K562 (cell line): ENCODE results near the gene HAP1. TPM values are rescaled to one million over a fixed set of nuclear protein-coding genes. Genes with fewer than 3 reads are reported as not detected.

ENCODE experiments used
- BRCA1 ChIP-seq, 2 experiments: fragments of 450-650 bp in 1 of 2; sonication (generic) in 1 of 2; formaldehyde crosslinking in 1 of 2; IDR thresholded peaks; 2 replicates each; pipeline versions ENCODE4 v1.5.0 to v1.6.1; 2017 to 2020; ENCODE audit warnings: mild to moderate bottlenecking in 1 of 2, missing genetic modification reagents in 1 of 2
- BRD9 ChIP-seq: fragments of 450-650 bp; IDR thresholded peaks from 2 replicates; pipeline ENCODE4 v1.6.1; 2018; ENCODE audit warnings: low read depth; ENCODE audit not compliant: partially characterized antibody
- BRF1 ChIP-seq: IDR thresholded peaks from 3 replicates; pipeline ENCODE4 v1.6.1; 2011; ENCODE audit warnings: borderline replicate concordance, mild to moderate bottlenecking; ENCODE audit not compliant: insufficient read length; ENCODE audit errors: extremely low read depth
- EGR1 ChIP-seq: fragments of 450-650 bp; conservative IDR thresholded peaks from 2 replicates; pipeline ENCODE4 v1.6.1; 2017; ENCODE audit warnings: mild to moderate bottlenecking
- FOS ChIP-seq: IDR thresholded peaks from 3 replicates; pipeline ENCODE4 v1.6.1; 2011; ENCODE audit not compliant: insufficient read length; ENCODE audit errors: extremely low read depth
- MCM2 ChIP-seq: fragments of 450-650 bp; IDR thresholded peaks from 2 replicates; pipeline ENCODE4 v1.6.1; 2017; ENCODE audit warnings: low read depth, mild to moderate bottlenecking
- MTA3 ChIP-seq: fragments of 450-650 bp; formaldehyde crosslinking; IDR thresholded peaks from 2 replicates; pipeline ENCODE4 v1.6.1; 2017; ENCODE audit warnings: mild to moderate bottlenecking, borderline replicate concordance
- RFX1 ChIP-seq: fragments of 450-650 bp; IDR thresholded peaks from 2 replicates; pipeline ENCODE4 v1.6.1; 2016; ENCODE audit warnings: mild to moderate bottlenecking, moderate library complexity
- RUNX1 ChIP-seq: sonication (generic); IDR thresholded peaks from 2 replicates; pipeline ENCODE4 v1.6.1; 2016; ENCODE audit warnings: antibody characterized with exemption, low read depth
- XRCC3 ChIP-seq: fragments of 450-650 bp; IDR thresholded peaks from 2 replicates; pipeline ENCODE4 v1.6.1; 2017; ENCODE audit warnings: mild to moderate bottlenecking, moderate library complexity
- YBX1 ChIP-seq: fragments of 450-650 bp; IDR thresholded peaks from 2 replicates; pipeline ENCODE4 v1.7.1; 2016; ENCODE audit warnings: mild to moderate bottlenecking
- ZNF133 ChIP-seq: fragments of 250-450 bp; sonication (Bioruptor Pico); IDR thresholded peaks from 2 replicates; pipeline ENCODE4 v1.4.0; 2020; ENCODE audit warnings: mild to moderate bottlenecking
- ZNF143 ChIP-seq: sonication (generic); formaldehyde crosslinking; IDR thresholded peaks from 2 replicates; pipeline ENCODE4 v1.9.0; 2022; ENCODE audit warnings: mild to moderate bottlenecking, missing genetic modification reagents
- ZNF217 ChIP-seq: sonication (generic); formaldehyde crosslinking; IDR thresholded peaks from 2 replicates; pipeline ENCODE4 v1.8.0; 2022; ENCODE audit warnings: mild to moderate bottlenecking, missing genetic modification reagents
- ZNF644 ChIP-seq: fragments of 200-800 bp; sonication (Bioruptor generic); IDR thresholded peaks from 2 replicates; pipeline ENCODE4 v1.6.1; 2016; ENCODE audit warnings: low read depth, missing genetic modification characterization, missing compliant biosample characterization
- polyA plus RNA-seq, 8 experiments: library from polyadenylated mRNA; depleted of rRNA in 4 of 8; stranded (reverse) in 5 of 8; unstranded in 3 of 8; fragments of >200 nt; fragmentation: Nextera tagmentation in 2 of 8; fragmentation: Illumina TruSeq in 1 of 8; extraction: Ambion mirVana in 2 of 8; extraction: Trizol in 1 of 8; gene quantifications; 2 replicates each; pipeline versions ENCODE4 v1.2.1 to v1.2.3, GENCODE V29; 2011 to 2014; ENCODE audit warnings: inconsistent platforms in 1 of 8, missing spikeins in 1 of 8
- total RNA-seq, 7 experiments: library from RNA; depleted of rRNA in 6 of 7; stranded (reverse); fragments of >200 nt in 6 of 7; fragmentation: Illumina TruSeq in 2 of 7; extraction: Trizol in 2 of 7; gene quantifications; 2 replicates each; pipeline versions ENCODE4 v1.2.1 to v1.2.3, GENCODE V29; 2011 to 2021; ENCODE audit warnings: low replicate concordance in 1 of 7
- TF ChIP-seq, protein P1 (sequence below): fragments of 150-350 bp; IDR thresholded peaks from 2 replicates; pipeline ENCODE4 v1.6.1; 2014; ENCODE audit warnings: low read depth, mild to moderate bottlenecking, low read length, borderline replicate concordance
- TF ChIP-seq, protein P2 (sequence below): fragments of 450-650 bp; IDR thresholded peaks from 2 replicates; pipeline ENCODE4 v1.6.1; 2017; ENCODE audit warnings: antibody characterized with exemption
- TF ChIP-seq, protein P3 (sequence below): sonication (generic); formaldehyde crosslinking; IDR thresholded peaks from 2 replicates; pipeline ENCODE4 v1.8.1; 2023; ENCODE audit warnings: mild to moderate bottlenecking, missing genetic modification reagents
- TF ChIP-seq, protein P4 (sequence below): IDR thresholded peaks from 2 replicates; pipeline ENCODE4 v1.6.1; 2011; ENCODE audit not compliant: insufficient read length; ENCODE audit errors: extremely low read depth

Gene HAP1
- total and polyA plus RNA-seq, 9 of the 15 experiments (the other 6 are each of a cell fraction or from before 2014, with no cell fraction given) = under 0.01 to 0.09 (median 0.04) TPM; not detected in 6

DNA sequence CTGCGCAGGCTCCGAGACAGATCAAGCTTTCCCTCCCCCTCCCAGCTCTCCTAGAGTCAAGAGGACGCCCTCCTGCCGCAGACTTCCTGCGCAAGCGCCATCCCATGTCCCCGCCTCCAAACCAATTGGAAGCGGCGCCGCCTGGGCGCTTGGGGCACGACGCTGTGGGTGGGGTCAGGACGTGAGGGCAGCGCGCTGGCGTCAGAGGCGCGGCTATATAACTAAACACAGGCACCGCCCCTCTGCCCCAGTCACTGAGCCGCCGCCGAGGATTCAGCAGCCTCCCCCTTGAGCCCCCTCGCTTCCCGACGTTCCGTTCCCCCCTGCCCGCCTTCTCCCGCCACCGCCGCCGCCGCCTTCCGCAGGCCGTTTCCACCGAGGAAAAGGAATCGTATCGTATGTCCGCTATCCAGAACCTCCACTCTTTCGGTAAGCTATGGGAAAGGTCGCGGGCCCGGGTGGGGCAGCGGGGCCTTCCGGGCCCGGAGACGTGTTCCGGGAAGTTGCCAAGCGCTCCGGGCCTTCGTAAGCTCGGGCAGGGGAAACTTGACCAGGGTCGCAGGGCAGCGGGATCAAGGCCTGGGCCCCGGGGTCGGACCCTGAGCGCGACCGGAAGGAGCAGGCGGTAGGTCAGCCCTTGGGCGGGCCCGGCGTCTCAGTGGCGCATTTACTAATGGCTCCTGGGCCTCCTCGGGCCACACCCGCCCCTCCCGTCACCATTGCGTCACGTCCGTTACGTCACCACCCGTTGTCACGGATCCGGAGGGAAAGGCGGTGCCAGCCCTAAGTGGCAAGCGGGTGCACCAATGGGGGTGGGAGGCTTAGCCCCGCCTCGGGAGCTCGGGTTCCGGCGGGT, 45.6 kb downstream of the HAP1 start, which contains the start of gene EIF1 (continued):
- TF ChIP-seq, protein P1, sequence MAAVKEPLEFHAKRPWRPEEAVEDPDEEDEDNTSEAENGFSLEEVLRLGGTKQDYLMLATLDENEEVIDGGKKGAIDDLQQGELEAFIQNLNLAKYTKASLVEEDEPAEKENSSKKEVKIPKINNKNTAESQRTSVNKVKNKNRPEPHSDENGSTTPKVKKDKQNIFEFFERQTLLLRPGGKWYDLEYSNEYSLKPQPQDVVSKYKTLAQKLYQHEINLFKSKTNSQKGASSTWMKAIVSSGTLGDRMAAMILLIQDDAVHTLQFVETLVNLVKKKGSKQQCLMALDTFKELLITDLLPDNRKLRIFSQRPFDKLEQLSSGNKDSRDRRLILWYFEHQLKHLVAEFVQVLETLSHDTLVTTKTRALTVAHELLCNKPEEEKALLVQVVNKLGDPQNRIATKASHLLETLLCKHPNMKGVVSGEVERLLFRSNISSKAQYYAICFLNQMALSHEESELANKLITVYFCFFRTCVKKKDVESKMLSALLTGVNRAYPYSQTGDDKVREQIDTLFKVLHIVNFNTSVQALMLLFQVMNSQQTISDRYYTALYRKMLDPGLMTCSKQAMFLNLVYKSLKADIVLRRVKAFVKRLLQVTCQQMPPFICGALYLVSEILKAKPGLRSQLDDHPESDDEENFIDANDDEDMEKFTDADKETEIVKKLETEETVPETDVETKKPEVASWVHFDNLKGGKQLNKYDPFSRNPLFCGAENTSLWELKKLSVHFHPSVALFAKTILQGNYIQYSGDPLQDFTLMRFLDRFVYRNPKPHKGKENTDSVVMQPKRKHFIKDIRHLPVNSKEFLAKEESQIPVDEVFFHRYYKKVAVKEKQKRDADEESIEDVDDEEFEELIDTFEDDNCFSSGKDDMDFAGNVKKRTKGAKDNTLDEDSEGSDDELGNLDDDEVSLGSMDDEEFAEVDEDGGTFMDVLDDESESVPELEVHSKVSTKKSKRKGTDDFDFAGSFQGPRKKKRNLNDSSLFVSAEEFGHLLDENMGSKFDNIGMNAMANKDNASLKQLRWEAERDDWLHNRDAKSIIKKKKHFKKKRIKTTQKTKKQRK = no peak
- TF ChIP-seq, protein P2, sequence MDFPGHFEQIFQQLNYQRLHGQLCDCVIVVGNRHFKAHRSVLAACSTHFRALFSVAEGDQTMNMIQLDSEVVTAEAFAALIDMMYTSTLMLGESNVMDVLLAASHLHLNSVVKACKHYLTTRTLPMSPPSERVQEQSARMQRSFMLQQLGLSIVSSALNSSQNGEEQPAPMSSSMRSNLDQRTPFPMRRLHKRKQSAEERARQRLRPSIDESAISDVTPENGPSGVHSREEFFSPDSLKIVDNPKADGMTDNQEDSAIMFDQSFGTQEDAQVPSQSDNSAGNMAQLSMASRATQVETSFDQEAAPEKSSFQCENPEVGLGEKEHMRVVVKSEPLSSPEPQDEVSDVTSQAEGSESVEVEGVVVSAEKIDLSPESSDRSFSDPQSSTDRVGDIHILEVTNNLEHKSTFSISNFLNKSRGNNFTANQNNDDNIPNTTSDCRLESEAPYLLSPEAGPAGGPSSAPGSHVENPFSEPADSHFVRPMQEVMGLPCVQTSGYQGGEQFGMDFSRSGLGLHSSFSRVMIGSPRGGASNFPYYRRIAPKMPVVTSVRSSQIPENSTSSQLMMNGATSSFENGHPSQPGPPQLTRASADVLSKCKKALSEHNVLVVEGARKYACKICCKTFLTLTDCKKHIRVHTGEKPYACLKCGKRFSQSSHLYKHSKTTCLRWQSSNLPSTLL = no peak
- peak; percentile 80 for TF ChIP-seq FOS
- 0 out of 2 replicates have a peak, but pooled peaks have one; percentile 60 for TF ChIP-seq ZNF133
- TF ChIP-seq RUNX1 = peak; percentile 30; the same call in 1 of the 2 replicates
- no peak for TF ChIP-seq ZNF644 (tag)
- no peak for TF ChIP-seq YBX1
- TF ChIP-seq BRCA1 (IDR thresholded peaks at IDR 0.05) = no peak
- no peak for TF ChIP-seq BRCA1 (CRISPR knock-in tag; IDR thresholded peaks at IDR 0.05)
- TF ChIP-seq MCM2 = no peak
- TF ChIP-seq EGR1 = no peak; the same call in 1 of the 2 replicates
- TF ChIP-seq, protein P3, sequence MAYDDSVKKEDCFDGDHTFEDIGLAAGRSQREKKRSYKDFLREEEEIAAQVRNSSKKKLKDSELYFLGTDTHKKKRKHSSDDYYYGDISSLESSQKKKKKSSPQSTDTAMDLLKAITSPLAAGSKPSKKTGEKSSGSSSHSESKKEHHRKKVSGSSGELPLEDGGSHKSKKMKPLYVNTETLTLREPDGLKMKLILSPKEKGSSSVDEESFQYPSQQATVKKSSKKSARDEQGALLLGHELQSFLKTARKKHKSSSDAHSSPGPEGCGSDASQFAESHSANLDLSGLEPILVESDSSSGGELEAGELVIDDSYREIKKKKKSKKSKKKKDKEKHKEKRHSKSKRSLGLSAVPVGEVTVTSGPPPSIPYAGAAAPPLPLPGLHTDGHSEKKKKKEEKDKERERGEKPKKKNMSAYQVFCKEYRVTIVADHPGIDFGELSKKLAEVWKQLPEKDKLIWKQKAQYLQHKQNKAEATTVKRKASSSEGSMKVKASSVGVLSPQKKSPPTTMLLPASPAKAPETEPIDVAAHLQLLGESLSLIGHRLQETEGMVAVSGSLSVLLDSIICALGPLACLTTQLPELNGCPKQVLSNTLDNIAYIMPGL = peak; percentile 98
- TF ChIP-seq ZNF143 = no peak
- TF ChIP-seq ZNF217 (CRISPR knock-in tag) = no peak
- no peak for TF ChIP-seq XRCC3
- TF ChIP-seq, protein P4, sequence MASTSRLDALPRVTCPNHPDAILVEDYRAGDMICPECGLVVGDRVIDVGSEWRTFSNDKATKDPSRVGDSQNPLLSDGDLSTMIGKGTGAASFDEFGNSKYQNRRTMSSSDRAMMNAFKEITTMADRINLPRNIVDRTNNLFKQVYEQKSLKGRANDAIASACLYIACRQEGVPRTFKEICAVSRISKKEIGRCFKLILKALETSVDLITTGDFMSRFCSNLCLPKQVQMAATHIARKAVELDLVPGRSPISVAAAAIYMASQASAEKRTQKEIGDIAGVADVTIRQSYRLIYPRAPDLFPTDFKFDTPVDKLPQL = peak; percentile 86
- TF ChIP-seq MTA3 = peak; percentile 99
- peak; percentile 52 for TF ChIP-seq BRD9
- TF ChIP-seq RFX1 = peak; percentile 88
- TF ChIP-seq BRF1 = no peak
